MM.1S (cell line): ENCODE results near the gene FAM13B.

ENCODE experiments used
- CTCF ChIP-seq: fragments of 300-600 bp; sonication (generic); IDR thresholded peaks from 2 replicates; pipeline ENCODE4 v1.5.1; 2016; ENCODE audit warnings: antibody characterized with exemption, low read length, mixed read lengths
- EZH2 ChIP-seq: fragments of 300-600 bp; sonication (generic); optimal IDR thresholded peaks from 2 replicates; pipeline ENCODE3; 2017; ENCODE audit warnings: low read depth, mild to moderate bottlenecking, antibody characterized with exemption, low read length, mixed read lengths

- TF ChIP-seq CTCF = no peak
- no peak for TF ChIP-seq EZH2
Observed at GRCh38 chr5:138032572-138033385, at the start of gene FAM13B.
